Kidney (tissue), 14 donors: ENCODE data around the gene KHDC4. TPM values are rescaled to one million over a fixed set of nuclear protein-coding genes. Genes with fewer than 3 reads are reported as not detected.

Experiments
- DNase-seq, 5 donors: peaks; one replicate each; pipeline ENCODE4 v3.0.0-alpha.2; 2013 to 2020
- FAIRE-seq: peaks from 2 replicates; lab custom pipeline; 2012; peaks lifted over from hg19 to GRCh38; lab: Jason Lieb, UNC
- H3K27ac ChIP-seq, 2 donors: one replicate each; pipeline ENCODE4 v1.7.0; 2013; ENCODE audit warnings: low read depth in 2 of 2, low read length in 2 of 2, inconsistent platforms in 1 of 2
- H3K27me3 ChIP-seq: one replicate; pipeline ENCODE4 v1.7.1; 2013; ENCODE audit warnings: low read length, inconsistent platforms; ENCODE audit not compliant: control insufficient read depth, insufficient read depth
- H3K36me3 ChIP-seq, 3 donors: one replicate each; pipeline versions ENCODE4 v1.7.0 to v1.7.1; 2013; ENCODE audit warnings: low read length in 3 of 3, control low read depth in 1 of 3, inconsistent platforms in 1 of 3; ENCODE audit not compliant: insufficient read depth in 3 of 3, control insufficient read depth in 2 of 3
- H3K4me1 ChIP-seq, 3 donors: one replicate each; pipeline versions ENCODE4 v1.7.0 to v1.7.1; 2013; ENCODE audit warnings: low read length in 3 of 3, inconsistent platforms in 1 of 3, low read depth in 1 of 3; ENCODE audit not compliant: control insufficient read depth in 2 of 3, insufficient read depth in 2 of 3
- H3K4me3 ChIP-seq, 3 donors: one replicate each; pipeline versions ENCODE4 v1.7.0 to v1.8.1; 2013; ENCODE audit warnings: low read length in 3 of 3, control low read depth in 1 of 3, inconsistent platforms in 1 of 3
- H3K9ac ChIP-seq, 3 donors: one replicate each; pipeline versions ENCODE4 v1.7.0 to v1.7.1; 2013; ENCODE audit warnings: low read length in 3 of 3, control low read depth in 1 of 3, inconsistent platforms in 1 of 3
- H3K9me3 ChIP-seq, 3 donors: one replicate each; pipeline versions ENCODE4 v1.7.0 to v1.7.1; 2013; ENCODE audit warnings: low read length in 3 of 3, control low read depth in 1 of 3, inconsistent platforms in 1 of 3; ENCODE audit not compliant: control insufficient read depth in 2 of 3, insufficient read depth in 1 of 3
- CTCF ChIP-seq: IDR thresholded peaks from 3 replicates; pipeline ENCODE4 v1.5.1; 2012; ENCODE audit warnings: mild to moderate bottlenecking, moderate library complexity, borderline replicate concordance; ENCODE audit not compliant: insufficient read depth; ENCODE audit errors: extremely low read depth
- intact Hi-C: fragments of 100-400 bp; cut with DNase I; formaldehyde crosslinking; loops from one replicate; pipeline ENCODE4 v1.11.1; 2022
- polyA plus RNA-seq: library from polyadenylated mRNA; stranded (reverse); fragments of 350-450 nt; fragmentation: Illumina TruSeq; extraction: RNeasy Lipid Tissue Mini Kit (QIAGEN cat#74804); gene quantifications from one replicate; pipeline ENCODE4 v1.2.3, GENCODE V29; 2014; ENCODE audit warnings: low read depth, low replicate concordance; ENCODE audit not compliant: insufficient read depth
- total RNA-seq: library from RNA; stranded (reverse); fragmentation: NEBNext Ultra II Directional; extraction: Animal tissue kit (Norgen Biotek cat#: 25700); gene quantifications from one replicate; pipeline ENCODE4 v1.2.1, GENCODE V29; 2021
- donor health status: control.
- donor health status: control.
- donor health status: control.
- donor health status: control.
- donor health status: control.
- donor health status: DM: yes; HTN: yes; CAD: no.
- donor health status: Normal renal cell carcinoma (clear cell type).

Gene KHDC4
- total and polyA plus RNA-seq, 2 donors from 2014 or later = 19.8 to 57.4 TPM

- no peak overlapping the region for H3K9ac ChIP-seq
- H3K27ac ChIP-seq = no peak overlapping the region
- FAIRE-seq (no peak), DNase-seq (no peak)
- no peaks in the 10 kb centered on the region for H3K9me3 ChIP-seq
- H3K27me3 ChIP-seq = no peaks in the 10 kb centered on the region
- H3K4me1 ChIP-seq = peaks cover 0 to 7% (median 0%) of the 10 kb centered on the region in 3 donors
- TF ChIP-seq CTCF = no peak
- no peak overlapping the region for H3K4me3 ChIP-seq
- intact Hi-C loops = no loop called here
- peaks cover 12 to 49% (median 31%) of the 10 kb centered on the region in 3 donors for H3K36me3 ChIP-seq
These were observed 20.1 kb downstream of the KHDC4 start for GRCh38 chr1:155913969-155914757.

DNA sequence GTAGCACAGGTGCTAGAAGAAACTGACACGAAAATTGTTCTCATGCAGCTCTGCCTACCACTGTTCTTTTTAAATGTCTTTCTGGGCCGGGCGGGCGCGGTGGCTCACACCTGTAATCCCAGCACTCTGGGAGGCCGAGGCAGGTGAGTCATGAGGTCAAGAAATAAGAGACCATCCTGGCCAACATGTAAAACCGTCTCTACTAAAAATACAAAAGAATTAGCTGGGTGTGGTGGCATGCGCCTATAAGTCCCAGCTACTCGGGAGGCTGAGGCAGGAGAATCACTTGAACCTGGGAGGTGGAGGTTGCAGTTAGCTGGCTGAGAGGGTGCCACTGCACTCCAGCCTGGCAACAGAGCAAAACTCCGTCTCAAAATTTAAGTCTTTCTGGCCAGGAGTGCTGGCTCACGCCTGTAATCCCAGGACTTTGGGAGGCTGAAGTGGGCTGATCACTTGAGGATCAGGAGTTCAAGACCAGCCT lies 22.1 kb downstream of the KHDC4 start:
- Histone ChIP-seq H3K9me3 (no peaks in the 10 kb centered on the region), H3K4me3 (no peak overlapping the region), H3K27ac (peak overlapping the region; percentile 81 to 90), H3K9ac (no peak overlapping the region), H3K36me3 (peaks cover 9 to 33% (median 23%) of the 10 kb centered on the region in 3 donors), H3K4me1 (peaks cover 0 to 7% (median 0%) of the 10 kb centered on the region in 3 donors), H3K27me3 (no peaks in the 10 kb centered on the region)
- FAIRE-seq (no peak), DNase-seq (no peak)
- intact Hi-C loops = no loop called here
- TF ChIP-seq CTCF = no peak

- Histone ChIP-seq H3K9me3 (no peaks in the 10 kb centered on the region), H3K27me3 (no peaks in the 10 kb centered on the region), H3K4me1 (peaks cover 0 to 7% (median 0%) of the 10 kb centered on the region in 3 donors), H3K4me3 (peak within 1 kb of the TSS; percentile 75 to 94 (median 92)), H3K27ac (peak within 1 kb of the TSS; percentile 81 to 90), H3K9ac (peak within 1 kb of the TSS; percentile 85 to 98 (median 90)), H3K36me3 (peaks cover 5 to 26% (median 18%) of the 10 kb centered on the region in 3 donors)
- DNase-seq (peak; percentile 87 to 96 (median 92)), FAIRE-seq (no peak)
- no peak for TF ChIP-seq CTCF
- intact Hi-C loops = no loop called here
These were observed 22.8 kb downstream of the KHDC4 start, which contains the start of gene RIT1 for GRCh38 chr1:155911156-155912055. RIT1 (minus strand) TSS chr1:155911349; CDS start chr1:155910761, 588 bp downstream.
